Peyer's patch (tissue), 4 donors: ENCODE measurements around the gene FAM219B.

ENCODE experiments used
- POLR2A ChIP-seq, 2 donors: fragments of 450-650 bp; IDR thresholded peaks; one replicate each; pipeline ENCODE4 v1.5.1; 2017; ENCODE audit warnings: antibody characterized with exemption in 2 of 2, mild to moderate bottlenecking in 2 of 2, moderate library complexity in 2 of 2
- TF ChIP-seq, protein P1 (sequence below), 6 experiments: fragments of 450-650 bp in 4 of 6; fragments of 200-600 bp in 2 of 6; sonication (generic) in 1 of 6; IDR thresholded peaks; one replicate each; pipeline ENCODE4 v1.5.1; 2017 to 2019; ENCODE audit warnings: antibody characterized with exemption in 6 of 6, mild to moderate bottlenecking in 3 of 6, moderate library complexity in 1 of 6

DNA sequence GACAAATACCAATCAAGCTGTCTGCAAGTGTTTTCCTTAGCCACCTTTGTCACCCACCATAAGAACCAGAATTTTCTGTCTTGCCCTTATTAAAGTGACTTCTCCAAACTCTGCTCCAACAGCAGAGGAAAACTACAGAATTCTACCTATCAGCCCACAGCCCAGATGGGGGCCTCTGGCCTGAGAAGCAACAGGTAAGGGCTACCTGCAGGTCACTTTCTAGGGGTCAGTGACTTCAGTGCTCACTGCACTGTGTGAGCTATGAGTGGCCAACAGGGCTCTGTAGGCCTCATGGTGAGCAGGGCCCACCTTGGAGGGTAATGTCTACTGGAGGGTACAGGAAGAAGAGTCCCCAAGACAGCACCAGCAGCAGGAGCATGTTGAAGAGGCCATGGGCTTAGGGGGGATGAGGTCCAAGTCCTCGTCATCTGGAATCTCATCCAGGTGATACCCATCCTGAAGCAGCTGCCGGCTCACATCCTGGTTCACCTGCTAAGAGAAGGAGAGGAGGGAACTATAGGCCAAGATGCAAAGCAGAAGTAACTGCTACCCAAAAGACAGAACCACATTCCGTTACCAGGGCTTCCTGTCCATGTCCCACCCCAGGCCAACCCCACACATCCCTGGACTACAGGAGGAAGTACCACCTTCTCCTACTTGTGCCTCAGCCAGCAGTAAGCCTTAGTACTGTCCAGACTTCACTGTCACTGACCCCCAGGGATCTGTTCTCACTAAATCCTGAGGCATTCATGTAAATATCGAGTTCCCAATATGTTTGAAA lies 4.2 kb downstream of the FAM219B start:
- TF ChIP-seq, protein P1, sequence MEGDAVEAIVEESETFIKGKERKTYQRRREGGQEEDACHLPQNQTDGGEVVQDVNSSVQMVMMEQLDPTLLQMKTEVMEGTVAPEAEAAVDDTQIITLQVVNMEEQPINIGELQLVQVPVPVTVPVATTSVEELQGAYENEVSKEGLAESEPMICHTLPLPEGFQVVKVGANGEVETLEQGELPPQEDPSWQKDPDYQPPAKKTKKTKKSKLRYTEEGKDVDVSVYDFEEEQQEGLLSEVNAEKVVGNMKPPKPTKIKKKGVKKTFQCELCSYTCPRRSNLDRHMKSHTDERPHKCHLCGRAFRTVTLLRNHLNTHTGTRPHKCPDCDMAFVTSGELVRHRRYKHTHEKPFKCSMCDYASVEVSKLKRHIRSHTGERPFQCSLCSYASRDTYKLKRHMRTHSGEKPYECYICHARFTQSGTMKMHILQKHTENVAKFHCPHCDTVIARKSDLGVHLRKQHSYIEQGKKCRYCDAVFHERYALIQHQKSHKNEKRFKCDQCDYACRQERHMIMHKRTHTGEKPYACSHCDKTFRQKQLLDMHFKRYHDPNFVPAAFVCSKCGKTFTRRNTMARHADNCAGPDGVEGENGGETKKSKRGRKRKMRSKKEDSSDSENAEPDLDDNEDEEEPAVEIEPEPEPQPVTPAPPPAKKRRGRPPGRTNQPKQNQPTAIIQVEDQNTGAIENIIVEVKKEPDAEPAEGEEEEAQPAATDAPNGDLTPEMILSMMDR (IDR thresholded peaks at IDR 0.05) = no peak
- TF ChIP-seq POLR2A (IDR thresholded peaks at IDR 0.05) = no peak
